Stomach (tissue), 4 donors: Measurements from ENCODE around the gene PLA2G4B.

Source experiments
- POLR2A ChIP-seq, 4 donors: fragments of 450-650 bp; IDR thresholded peaks; one replicate each; pipeline ENCODE4 v1.6.1; 2016; ENCODE audit warnings: antibody characterized with exemption in 4 of 4, control low read depth in 2 of 4, mild to moderate bottlenecking in 1 of 4, moderate library complexity in 1 of 4
- POLR2AphosphoS5 ChIP-seq, 3 donors: sonication (generic); formaldehyde crosslinking; IDR thresholded peaks; one replicate each; pipeline ENCODE4 v1.6.1; 2016; ENCODE audit warnings: antibody characterized with exemption in 3 of 3
- TF ChIP-seq, protein P1 (sequence below), 7 experiments: fragments of 450-650 bp in 4 of 7; fragments of 200-600 bp in 3 of 7; sonication (generic) in 3 of 7; IDR thresholded peaks; one replicate each; pipeline ENCODE4 v1.5.1; 2016 to 2019; ENCODE audit warnings: antibody characterized with exemption in 7 of 7, control low read depth in 2 of 7, mild to moderate bottlenecking in 1 of 7

DNA sequence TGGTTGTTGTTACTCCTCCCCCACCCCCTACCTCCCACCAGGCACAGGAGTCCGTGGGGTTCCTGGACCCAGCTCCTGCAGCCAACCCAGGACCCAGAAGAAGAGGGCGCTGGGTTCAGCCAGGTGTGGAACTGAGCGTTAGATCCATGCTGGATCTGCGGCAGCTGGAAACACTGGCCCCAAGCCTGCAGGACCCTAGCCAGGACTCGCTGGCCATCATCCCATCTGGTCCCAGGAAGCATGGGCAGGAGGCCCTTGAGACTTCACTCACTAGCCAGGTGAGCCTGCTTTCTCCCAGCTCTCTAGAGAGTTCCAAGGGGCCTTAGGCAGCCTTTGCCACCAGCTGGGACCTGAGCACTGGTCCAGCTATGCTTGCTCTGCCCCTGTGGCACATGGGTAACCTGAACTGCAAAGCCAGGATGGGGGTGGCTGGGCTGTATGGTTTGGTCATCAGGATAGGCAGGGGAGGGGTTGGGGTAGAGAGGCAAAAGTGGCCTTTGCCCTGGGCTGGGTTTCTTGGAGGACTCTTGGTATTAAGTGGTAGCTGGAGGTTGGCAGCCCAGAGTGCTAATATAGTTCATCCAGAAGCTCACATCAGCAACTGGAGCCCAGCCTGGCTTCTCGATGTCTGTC is 17.7 kb upstream of the PLA2G4B start:
- TF ChIP-seq, protein P1, sequence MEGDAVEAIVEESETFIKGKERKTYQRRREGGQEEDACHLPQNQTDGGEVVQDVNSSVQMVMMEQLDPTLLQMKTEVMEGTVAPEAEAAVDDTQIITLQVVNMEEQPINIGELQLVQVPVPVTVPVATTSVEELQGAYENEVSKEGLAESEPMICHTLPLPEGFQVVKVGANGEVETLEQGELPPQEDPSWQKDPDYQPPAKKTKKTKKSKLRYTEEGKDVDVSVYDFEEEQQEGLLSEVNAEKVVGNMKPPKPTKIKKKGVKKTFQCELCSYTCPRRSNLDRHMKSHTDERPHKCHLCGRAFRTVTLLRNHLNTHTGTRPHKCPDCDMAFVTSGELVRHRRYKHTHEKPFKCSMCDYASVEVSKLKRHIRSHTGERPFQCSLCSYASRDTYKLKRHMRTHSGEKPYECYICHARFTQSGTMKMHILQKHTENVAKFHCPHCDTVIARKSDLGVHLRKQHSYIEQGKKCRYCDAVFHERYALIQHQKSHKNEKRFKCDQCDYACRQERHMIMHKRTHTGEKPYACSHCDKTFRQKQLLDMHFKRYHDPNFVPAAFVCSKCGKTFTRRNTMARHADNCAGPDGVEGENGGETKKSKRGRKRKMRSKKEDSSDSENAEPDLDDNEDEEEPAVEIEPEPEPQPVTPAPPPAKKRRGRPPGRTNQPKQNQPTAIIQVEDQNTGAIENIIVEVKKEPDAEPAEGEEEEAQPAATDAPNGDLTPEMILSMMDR (IDR thresholded peaks at IDR 0.05) = no peak
- TF ChIP-seq POLR2A (IDR thresholded peaks at IDR 0.05) (no peak), POLR2AphosphoS5 (IDR thresholded peaks at IDR 0.05) (no peak)
